Natural killer cell (primary cell): ENCODE results near the gene OGFOD3. TPM values are rescaled to one million over a fixed set of nuclear protein-coding genes. Genes with fewer than 3 reads are reported as not detected.
"Not testable (repeated sequence)": the region's sequence is repeated elsewhere in the genome, so short reads cannot be mapped to it uniquely, and the experiment has no call there.

Source experiments
- ATAC-seq, 3 donors: fragments of 150-1000 bp in 2 of 3; fragments of 200-7000 bp in 1 of 3; cut with Tn5 transposase; 1 replicate in 1 of 3; 2 replicates in 2 of 3; pipeline ENCODE4 v1.10.0; 2021; ENCODE audit warnings: mild to moderate bottlenecking in 2 of 3, moderate library complexity in 2 of 3
- DNase-seq, 2 donors: peaks; one replicate each; pipeline versions ENCODE4 v3.0.0 to v3.0.0-alpha.2; 2013 to 2021; ENCODE audit warnings: mixed read lengths in 1 of 2
- H3K27ac ChIP-seq: one replicate; pipeline ENCODE4 v1.5.1; 2013; ENCODE audit warnings: mild to moderate bottlenecking, low read length
- H3K27me3 ChIP-seq: one replicate; pipeline ENCODE4 v1.6.1; 2013; ENCODE audit warnings: low read length; ENCODE audit not compliant: control insufficient read depth, insufficient read depth
- H3K36me3 ChIP-seq: one replicate; pipeline ENCODE4 v1.6.1; 2013; ENCODE audit warnings: low read length; ENCODE audit not compliant: control insufficient read depth, insufficient read depth
- H3K4me1 ChIP-seq: one replicate; pipeline ENCODE4 v1.6.1; 2013; ENCODE audit warnings: low read length; ENCODE audit not compliant: control insufficient read depth, insufficient read depth
- H3K4me3 ChIP-seq: one replicate; pipeline ENCODE4 v1.5.1; 2013; ENCODE audit warnings: low read length
- H3K9me3 ChIP-seq: one replicate; pipeline ENCODE4 v1.6.1; 2013; ENCODE audit warnings: low read length; ENCODE audit not compliant: control insufficient read depth, insufficient read depth
- H3K27ac Mint-ChIP-seq, 2 donors: one replicate each; pipeline ENCODE4 v1.8.0; 2022; ENCODE audit warnings: mild to moderate bottlenecking in 2 of 2, mixed read lengths in 2 of 2, moderate library complexity in 1 of 2
- H3K27me3 Mint-ChIP-seq, 2 donors: one replicate each; pipeline ENCODE4 v1.8.0; 2022; ENCODE audit warnings: low read depth in 2 of 2, mixed read lengths in 2 of 2
- H3K36me3 Mint-ChIP-seq: one replicate; pipeline ENCODE4 v1.8.0; 2022; ENCODE audit warnings: mixed read lengths
- H3K4me1 Mint-ChIP-seq, 2 donors: one replicate each; pipeline ENCODE4 v1.8.0; 2022; ENCODE audit warnings: mixed read lengths in 2 of 2
- H3K4me3 Mint-ChIP-seq: one replicate; pipeline ENCODE4 v1.8.0; 2022; ENCODE audit warnings: mild to moderate bottlenecking, moderate library complexity, mixed read lengths
- H3K9me3 Mint-ChIP-seq, 2 donors: one replicate each; pipeline ENCODE4 v1.8.0; 2022; ENCODE audit warnings: mixed read lengths in 2 of 2
- CTCF ChIP-seq: fragments of 200-600 bp; IDR thresholded peaks from one replicate; pipeline ENCODE4 v1.8.0; 2022; ENCODE audit warnings: antibody characterized with exemption
- WGBS: methylation state at CpG from one replicate; pipeline ENCODE4 v1.1.7; 2013; ENCODE audit warnings: missing lambda C conversion rate; ENCODE audit not compliant: insufficient coverage; 5-methylcytosine and 5-hydroxymethylcytosine counted together
- intact Hi-C: fragments of 100-400 bp; cut with micrococcal nuclease; formaldehyde crosslinking; loops from one replicate; pipeline ENCODE4 v1.14.2; 2022
- total RNA-seq, 4 donors: library from RNA; stranded (reverse); fragments of 120-200 nt in 1 of 4; gene quantifications; one replicate each; pipeline versions ENCODE4 v1.2.3 to v1.2.4, GENCODE V29; 2013 to 2022

The OGFOD3 gene
- total RNA-seq, 3 donors from 2014 or later (not counting 1 experiment from before 2014, with no cell fraction given), result 21.6 to 28.6 (median 23.3) TPM

GRCh38 chr17:82457073-82457928 lies 38.9 kb upstream of the OGFOD3 start:
- WGBS, result 78% methylated on average over 9 of the region's 10 CpGs
- intact Hi-C loops, result no loop called here

GRCh38 chr17:82453706-82454105 lies 35.3 kb upstream of the OGFOD3 start:
- DNase-seq, intact Hi-C loops, H3K27me3 ChIP-seq: not testable (repeated sequence)

More at GRCh38 chr17:82457073-82457928, 38.9 kb upstream of the OGFOD3 start:
- Mint-ChIP-seq H3K4me1 (peaks cover 29 to 30% of the 10 kb centered on the region in 2 donors), H3K9me3 (no peaks in the 10 kb centered on the region), H3K27ac (peak overlapping the region; percentile 97 to 99), H3K4me3 (peak overlapping the region; percentile 96), H3K36me3 (no peaks in the 10 kb centered on the region), H3K27me3 (no peaks in the 10 kb centered on the region)
- peak overlapping the region; percentile 97 for H3K27ac ChIP-seq
- DNase-seq (peak in 1 of 2 donors; percentile 39), ATAC-seq (no peak)
- H3K4me1 ChIP-seq, result peaks cover 18% of the 10 kb centered on the region
- peaks cover 17% of the 10 kb centered on the region for H3K36me3 ChIP-seq
- no peaks in the 10 kb centered on the region for H3K9me3 ChIP-seq
- peak overlapping the region; percentile 61 for H3K4me3 ChIP-seq
- H3K27me3 ChIP-seq, result no peaks in the 10 kb centered on the region
- TF ChIP-seq CTCF, result no peak

GRCh38 chr17:82453151-82453550 lies 34.8 kb upstream of the OGFOD3 start:
- H3K27me3 ChIP-seq, DNase-seq, H3K9me3 ChIP-seq, H3K4me3 Mint-ChIP-seq, H3K27me3 Mint-ChIP-seq, H3K36me3 ChIP-seq, H3K27ac Mint-ChIP-seq, H3K36me3 Mint-ChIP-seq, ATAC-seq, H3K4me3 ChIP-seq, H3K9me3 Mint-ChIP-seq, intact Hi-C loops, H3K27ac ChIP-seq: not testable (repeated sequence)
- 100% methylated on average over 5 of the region's 7 CpGs for WGBS
- peaks cover 29% of the 10 kb centered on the region for H3K4me1 ChIP-seq
- peaks cover 32 to 37% of the 10 kb centered on the region in 2 donors for H3K4me1 Mint-ChIP-seq

More at GRCh38 chr17:82453706-82454105, 35.3 kb upstream of the OGFOD3 start:
- H3K36me3 Mint-ChIP-seq, H3K36me3 ChIP-seq, ATAC-seq, H3K4me3 ChIP-seq, H3K27me3 Mint-ChIP-seq, H3K9me3 ChIP-seq, H3K9me3 Mint-ChIP-seq, H3K27ac ChIP-seq, H3K4me3 Mint-ChIP-seq, H3K27ac Mint-ChIP-seq: not testable (repeated sequence)
- H3K4me1 ChIP-seq, result peaks cover 27% of the 10 kb centered on the region
- 95% methylated on average over 21 of the region's 21 CpGs for WGBS
- peaks cover 32 to 37% of the 10 kb centered on the region in 2 donors for H3K4me1 Mint-ChIP-seq

- Mint-ChIP-seq H3K27ac (peak overlapping the region in 1 of 2 donors; percentile 71), H3K4me1 (peaks cover 28 to 34% of the 10 kb centered on the region in 2 donors), H3K27me3 (no peaks in the 10 kb centered on the region), H3K9me3 (no peaks in the 10 kb centered on the region), H3K36me3 (no peaks in the 10 kb centered on the region), H3K4me3 (peak overlapping the region; percentile 43)
- ATAC-seq, result no peak
- Histone ChIP-seq H3K27me3 (no peaks in the 10 kb centered on the region), H3K4me1 (peaks cover 34% of the 10 kb centered on the region), H3K27ac (no peak overlapping the region), H3K9me3 (no peaks in the 10 kb centered on the region), H3K36me3 (peaks cover 6% of the 10 kb centered on the region), H3K4me3 (no peak overlapping the region)
- intact Hi-C loops, result no loop called here
- TF ChIP-seq CTCF, result no peak
- DNase-seq, result no peak
- 99% methylated on average over 3 of the region's 3 CpGs for whole genome bisulfite sequencing
Measured at GRCh38 chr17:82452162-82452561, 33.8 kb upstream of the OGFOD3 start.
